NCI-H748 treated with DMSO at 0.1 percent for 48 hours (cell line): ENCODE results near the gene PRRG2.

Experiments
- DNase-seq: peaks from one replicate; lab custom pipeline; 2025; lab: John Stamatoyannopoulos, UW

Gene PRRG2

DNA sequence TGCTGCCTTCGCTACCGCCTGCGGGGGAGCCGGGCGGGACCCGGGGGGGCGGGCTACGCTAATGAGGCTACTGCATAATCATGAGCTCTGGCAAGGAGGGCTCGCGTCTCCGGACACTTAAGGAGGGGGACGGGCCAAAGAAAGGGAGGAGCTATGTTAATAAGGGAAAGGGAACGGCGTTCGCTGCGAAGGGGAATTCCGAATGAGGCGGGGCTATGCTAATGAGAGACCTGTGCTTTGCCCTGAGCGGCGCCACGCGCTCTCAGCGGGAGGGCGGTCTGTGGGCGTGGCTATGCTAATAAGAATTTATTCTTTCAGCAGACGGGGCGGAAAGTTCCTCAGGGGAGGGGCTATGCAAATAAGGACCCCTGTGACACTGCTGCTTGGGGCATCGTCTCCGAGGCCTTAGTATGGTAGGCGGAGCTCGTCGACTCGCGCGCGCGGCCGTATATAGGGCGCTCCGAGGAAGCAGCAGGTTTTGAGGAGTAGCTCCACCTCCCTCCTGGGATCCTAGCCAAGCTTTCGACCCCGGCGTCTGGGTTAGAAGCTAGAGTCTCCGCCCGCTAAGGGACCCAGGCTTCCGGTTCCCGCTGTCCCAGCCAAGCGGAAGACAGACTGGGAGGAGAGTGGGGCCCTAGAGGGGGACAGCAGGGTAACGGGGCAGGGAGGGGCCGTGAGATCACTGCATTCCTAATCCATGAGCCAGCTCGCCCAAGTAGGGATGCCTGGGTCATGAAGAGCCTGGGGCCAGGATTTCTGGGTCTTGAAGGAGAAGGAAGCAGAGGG, 59.2 kb downstream of the PRRG2 start, which contains the start of gene RRAS:
Gene RRAS (minus strand): TSS at position 31 of the 786 bp plus-strand sequence. CDS start 45 bp downstream, outside the sequence.
- peak; percentile 99 for DNase-seq
